ENCODE measurements around the gene TAF5L.
A peak's percentile ranks its signal among the peaks of the same experiment; 100 is the strongest.

TAF5L gene

DNA sequence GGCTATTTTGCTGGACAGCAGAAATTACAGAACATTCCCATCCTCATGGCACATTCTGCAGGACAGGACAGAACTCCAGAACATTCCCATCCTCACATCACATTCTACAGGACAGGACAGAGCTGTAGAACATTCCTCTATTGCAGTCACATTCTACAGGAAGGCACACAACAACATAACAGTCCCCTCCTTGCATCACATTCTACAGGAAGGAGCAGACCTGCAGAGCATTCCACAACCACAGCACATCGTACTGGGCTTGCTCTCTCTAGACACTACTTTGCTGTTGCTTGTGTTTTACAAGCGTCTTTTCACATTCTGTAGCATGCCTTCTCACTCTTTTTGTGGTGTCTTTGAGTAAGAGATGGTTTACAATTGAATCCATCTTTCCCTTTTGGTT is 40.6 kb downstream of the TAF5L start:
- H2BK120ac ChIP-seq (ENCODE audit: insufficient read depth, low read length, poor library complexity): no peak overlapping the region
- no peak overlapping the region for H2BK5ac ChIP-seq (ENCODE audit: low read depth, low read length, poor library complexity)
- no peak overlapping the region for H2AK5ac ChIP-seq (ENCODE audit: low read length)
- no peak overlapping the region for H3K23ac ChIP-seq (ENCODE audit: low read length)
- H4K12ac ChIP-seq (ENCODE audit: low read depth, low read length): no peak overlapping the region
- H3K14ac ChIP-seq (ENCODE audit: low read length): no peak overlapping the region
- no peak overlapping the region for H3K9ac ChIP-seq (ENCODE audit: low read length)
- DNase-seq: peak; percentile 5 to 37
- H3K27ac ChIP-seq (ENCODE audit: low read depth, low read length): no peak overlapping the region
- no peaks in the 10 kb centered on the region for H3K79me2 ChIP-seq (ENCODE audit: control insufficient read depth, insufficient read depth, low read length, poor library complexity)
- H2BK12ac ChIP-seq (ENCODE audit: low read length): no peak overlapping the region
- H4K8ac ChIP-seq (ENCODE audit: low read depth, low read length): no peak overlapping the region
- H2AFZ ChIP-seq (ENCODE audit: insufficient read depth, low read length, poor library complexity): no peak overlapping the region
- no peak overlapping the region for H3K4me2 ChIP-seq (ENCODE audit: low read length)
- H3K4me1 ChIP-seq (ENCODE audit: control insufficient read depth in 1 of 2, insufficient read depth in 2 of 2, low read length in 2 of 2): no peaks in the 10 kb centered on the region
- H3K79me1 ChIP-seq (ENCODE audit: low read length): no peaks in the 10 kb centered on the region
- no peaks in the 10 kb centered on the region for H3K9me3 ChIP-seq (ENCODE audit: insufficient read depth, low read depth, low read length)
- H3K36me3 ChIP-seq (ENCODE audit: control insufficient read depth in 1 of 2, insufficient read depth in 2 of 2, low read length in 2 of 2): no peaks in the 10 kb centered on the region
- no peak overlapping the region for H3K4me3 ChIP-seq (ENCODE audit: low read depth, low read length)
- no peaks in the 10 kb centered on the region for H3K27me3 ChIP-seq (ENCODE audit: insufficient read depth, low read length)
- no CpG with 5 or more reads among the region's 2 CpGs for WGBS (ENCODE audit: extremely low coverage, insufficient coverage, insufficient read length)
- no peak overlapping the region for H4K91ac ChIP-seq (ENCODE audit: low read depth, low read length)
- no peak overlapping the region for H3K4ac ChIP-seq (ENCODE audit: low read depth, low read length)
- no peak overlapping the region for H3K18ac ChIP-seq (ENCODE audit: low read length)

DNA sequence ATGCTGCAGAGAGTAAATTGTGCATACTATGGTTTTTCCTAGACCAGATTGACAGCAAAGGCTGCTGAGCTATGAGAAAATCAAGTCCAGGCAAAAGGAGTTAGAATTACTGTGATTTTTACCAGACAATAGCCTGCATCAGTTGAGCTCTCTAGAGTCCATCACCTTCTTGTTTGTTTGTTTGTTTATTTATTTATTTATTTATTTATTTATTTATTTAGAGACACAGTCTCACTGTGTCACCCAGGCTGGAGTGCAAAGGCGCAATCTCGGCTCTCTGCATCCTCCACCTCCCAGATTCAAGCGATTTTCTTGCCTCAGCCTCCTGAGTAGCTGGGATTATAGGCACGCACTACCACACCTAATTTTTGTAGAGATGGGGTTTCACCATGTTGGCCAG is 43.2 kb downstream of the TAF5L start:
- Histone ChIP-seq H3K36me3 (ENCODE audit: control insufficient read depth in 1 of 2, insufficient read depth in 2 of 2, low read length in 2 of 2) (no peaks in the 10 kb centered on the region), H3K14ac (ENCODE audit: low read length) (no peak overlapping the region), H3K23ac (ENCODE audit: low read length) (no peak overlapping the region), H3K4me3 (ENCODE audit: low read depth, low read length) (no peak overlapping the region), H3K18ac (ENCODE audit: low read length) (no peak overlapping the region), H4K8ac (ENCODE audit: low read depth, low read length) (no peak overlapping the region), H2BK12ac (ENCODE audit: low read length) (no peak overlapping the region), H4K91ac (ENCODE audit: low read depth, low read length) (no peak overlapping the region), H2AK5ac (ENCODE audit: low read length) (no peak overlapping the region), H3K4me2 (ENCODE audit: low read length) (no peak overlapping the region), H3K4ac (ENCODE audit: low read depth, low read length) (no peak overlapping the region), H2AFZ (ENCODE audit: insufficient read depth, low read length, poor library complexity) (no peak overlapping the region), H4K12ac (ENCODE audit: low read depth, low read length) (no peak overlapping the region), H3K4me1 (ENCODE audit: control insufficient read depth in 1 of 2, insufficient read depth in 2 of 2, low read length in 2 of 2) (no peaks in the 10 kb centered on the region), H3K27me3 (ENCODE audit: insufficient read depth, low read length) (no peaks in the 10 kb centered on the region), H3K79me1 (ENCODE audit: low read length) (no peaks in the 10 kb centered on the region), H2BK5ac (ENCODE audit: low read depth, low read length, poor library complexity) (no peak overlapping the region), H3K9me3 (ENCODE audit: insufficient read depth, low read depth, low read length) (no peaks in the 10 kb centered on the region), H2BK120ac (ENCODE audit: insufficient read depth, low read length, poor library complexity) (no peak overlapping the region), H3K9ac (ENCODE audit: low read length) (no peak overlapping the region), H3K27ac (ENCODE audit: low read depth, low read length) (no peak overlapping the region), H3K79me2 (ENCODE audit: control insufficient read depth, insufficient read depth, low read length, poor library complexity) (no peaks in the 10 kb centered on the region)
- no peak for DNase-seq
- WGBS (ENCODE audit: extremely low coverage, insufficient coverage, insufficient read length): no CpG with 5 or more reads among the region's 4 CpGs

DNA sequence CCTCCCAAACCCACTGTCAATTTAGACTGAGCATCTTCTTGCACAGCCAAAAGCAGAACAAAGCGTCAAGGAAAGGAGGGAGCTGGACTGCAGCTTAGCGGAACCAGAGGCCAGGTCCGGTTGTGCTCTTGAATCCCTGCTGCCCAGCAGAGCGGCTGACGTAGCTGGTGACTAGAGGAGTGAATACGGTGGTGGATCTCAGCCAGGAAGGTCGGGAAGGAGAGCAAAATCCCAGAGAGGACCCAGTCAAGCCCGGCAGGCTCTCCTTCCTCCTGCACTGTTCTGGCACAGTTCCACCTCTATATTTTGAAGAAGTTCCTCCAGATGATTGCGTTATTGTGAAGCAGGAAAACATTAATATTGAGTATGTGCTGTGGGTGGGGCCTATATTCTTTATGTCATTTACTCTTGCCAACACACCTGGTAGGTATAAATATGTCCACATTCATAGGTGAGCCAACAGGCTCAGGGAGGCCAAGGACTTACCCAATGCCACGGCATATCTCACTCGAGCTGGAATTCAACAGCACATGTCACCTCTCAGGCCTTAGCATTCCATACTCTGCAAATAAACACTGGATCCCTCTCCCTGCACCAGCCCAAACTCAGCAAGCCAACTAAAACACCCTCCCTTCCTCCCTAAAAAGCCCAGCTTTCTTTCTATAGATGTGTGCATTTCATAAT is 43.8 kb downstream of the TAF5L start:
- Histone ChIP-seq H3K79me1 (ENCODE audit: low read length) (no peaks in the 10 kb centered on the region), H4K8ac (ENCODE audit: low read depth, low read length) (no peak overlapping the region), H3K14ac (ENCODE audit: low read length) (no peak overlapping the region), H2BK120ac (ENCODE audit: insufficient read depth, low read length, poor library complexity) (no peak overlapping the region), H3K27ac (ENCODE audit: low read depth, low read length) (no peak overlapping the region), H4K91ac (ENCODE audit: low read depth, low read length) (no peak overlapping the region), H4K12ac (ENCODE audit: low read depth, low read length) (no peak overlapping the region), H3K79me2 (ENCODE audit: control insufficient read depth, insufficient read depth, low read length, poor library complexity) (no peaks in the 10 kb centered on the region), H3K4me2 (ENCODE audit: low read length) (no peak overlapping the region), H3K27me3 (ENCODE audit: insufficient read depth, low read length) (no peaks in the 10 kb centered on the region), H2AFZ (ENCODE audit: insufficient read depth, low read length, poor library complexity) (no peak overlapping the region), H3K4me3 (ENCODE audit: low read depth, low read length) (no peak overlapping the region), H2BK12ac (ENCODE audit: low read length) (no peak overlapping the region), H3K23ac (ENCODE audit: low read length) (no peak overlapping the region), H3K4me1 (ENCODE audit: control insufficient read depth in 1 of 2, insufficient read depth in 2 of 2, low read length in 2 of 2) (no peaks in the 10 kb centered on the region), H2BK5ac (ENCODE audit: low read depth, low read length, poor library complexity) (no peak overlapping the region), H3K4ac (ENCODE audit: low read depth, low read length) (no peak overlapping the region), H3K18ac (ENCODE audit: low read length) (no peak overlapping the region), H3K9ac (ENCODE audit: low read length) (no peak overlapping the region), H3K9me3 (ENCODE audit: insufficient read depth, low read depth, low read length) (no peaks in the 10 kb centered on the region), H3K36me3 (ENCODE audit: control insufficient read depth in 1 of 2, insufficient read depth in 2 of 2, low read length in 2 of 2) (no peaks in the 10 kb centered on the region), H2AK5ac (ENCODE audit: low read length) (no peak overlapping the region)
- DNase-seq: peak in 1 of 2 donors; percentile 35
- WGBS (ENCODE audit: extremely low coverage, insufficient coverage, insufficient read length): no CpG with 5 or more reads among the region's 11 CpGs

DNA sequence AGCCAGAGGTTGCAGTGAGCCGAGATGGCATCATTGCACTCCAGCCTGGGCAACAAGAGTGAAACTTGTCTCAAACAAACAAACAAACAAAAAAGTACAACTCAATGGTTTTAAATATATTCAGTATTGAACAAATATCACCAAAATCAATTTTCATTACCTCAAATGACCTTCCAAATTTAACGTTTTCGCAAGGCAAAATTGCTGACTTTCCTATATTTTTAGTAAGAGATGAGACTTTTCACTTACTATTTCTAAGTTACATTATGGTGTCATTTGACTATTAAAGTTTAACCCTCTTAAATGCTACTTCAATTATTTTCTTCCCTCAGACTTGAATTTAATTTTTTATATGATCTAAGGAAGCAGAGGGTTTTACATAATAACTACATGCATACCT is 44.4 kb downstream of the TAF5L start:
- Histone ChIP-seq H3K23ac (ENCODE audit: low read length) (no peak overlapping the region), H3K4me1 (ENCODE audit: control insufficient read depth in 1 of 2, insufficient read depth in 2 of 2, low read length in 2 of 2) (no peaks in the 10 kb centered on the region), H2BK120ac (ENCODE audit: insufficient read depth, low read length, poor library complexity) (no peak overlapping the region), H3K79me1 (ENCODE audit: low read length) (no peaks in the 10 kb centered on the region), H3K4me3 (ENCODE audit: low read depth, low read length) (no peak overlapping the region), H3K18ac (ENCODE audit: low read length) (no peak overlapping the region), H4K8ac (ENCODE audit: low read depth, low read length) (no peak overlapping the region), H3K27ac (ENCODE audit: low read depth, low read length) (no peak overlapping the region), H3K4me2 (ENCODE audit: low read length) (no peak overlapping the region), H3K4ac (ENCODE audit: low read depth, low read length) (no peak overlapping the region), H3K14ac (ENCODE audit: low read length) (no peak overlapping the region), H3K79me2 (ENCODE audit: control insufficient read depth, insufficient read depth, low read length, poor library complexity) (no peaks in the 10 kb centered on the region), H2BK5ac (ENCODE audit: low read depth, low read length, poor library complexity) (no peak overlapping the region), H3K36me3 (ENCODE audit: control insufficient read depth in 1 of 2, insufficient read depth in 2 of 2, low read length in 2 of 2) (no peaks in the 10 kb centered on the region), H3K9ac (ENCODE audit: low read length) (no peak overlapping the region), H4K12ac (ENCODE audit: low read depth, low read length) (no peak overlapping the region), H2BK12ac (ENCODE audit: low read length) (no peak overlapping the region), H3K27me3 (ENCODE audit: insufficient read depth, low read length) (no peaks in the 10 kb centered on the region), H3K9me3 (ENCODE audit: insufficient read depth, low read depth, low read length) (no peaks in the 10 kb centered on the region), H4K91ac (ENCODE audit: low read depth, low read length) (no peak overlapping the region), H2AK5ac (ENCODE audit: low read length) (no peak overlapping the region), H2AFZ (ENCODE audit: insufficient read depth, low read length, poor library complexity) (no peak overlapping the region)
- no peak for DNase-seq
- 100% methylated on average over 1 of the region's 3 CpGs for WGBS (ENCODE audit: extremely low coverage, insufficient coverage, insufficient read length)
